ES-I3 (cell line): Measurements from ENCODE around the gene MED13L.

Experiments
- H3K36me3 ChIP-seq: 2 replicates; pipeline ENCODE4 v1.6.1; 2013; ENCODE audit warnings: mild to moderate bottlenecking, low read length, control low read depth, moderate library complexity; ENCODE audit not compliant: insufficient read depth
- H3K4me1 ChIP-seq: 2 replicates; pipeline ENCODE4 v1.6.1; 2013; ENCODE audit warnings: mild to moderate bottlenecking, control low read depth, low read length; ENCODE audit not compliant: insufficient read depth
- H3K9ac ChIP-seq: 2 replicates; pipeline ENCODE4 v1.6.1; 2013; ENCODE audit warnings: low read depth, mild to moderate bottlenecking, low read length, moderate library complexity
- H3K9me3 ChIP-seq: 2 replicates; pipeline ENCODE4 v1.6.1; 2013; ENCODE audit warnings: mild to moderate bottlenecking, low read length, moderate library complexity; ENCODE audit not compliant: control insufficient read depth, insufficient read depth

MED13L gene

GRCh38 chr12:116276652-116277466, 634 bp downstream of the MED13L start:
- H3K4me1 ChIP-seq, result peaks cover 13% of the 10 kb centered on the region
- no peaks in the 10 kb centered on the region for H3K9me3 ChIP-seq
- peak overlapping the region; percentile 87 for H3K9ac ChIP-seq
- H3K36me3 ChIP-seq, result no peaks in the 10 kb centered on the region

GRCh38 chr12:116274551-116275375, 2.7 kb downstream of the MED13L start:
- Histone ChIP-seq H3K4me1 (peaks cover 4% of the 10 kb centered on the region; the same call in 1 of the 2 replicates), H3K36me3 (no peaks in the 10 kb centered on the region), H3K9ac (peak overlapping the region; percentile 87; the same call in 1 of the 2 replicates)

GRCh38 chr12:116273813-116274550, 3.5 kb downstream of the MED13L start:
- Histone ChIP-seq H3K9ac (no peak overlapping the region), H3K36me3 (no peaks in the 10 kb centered on the region), H3K9me3 (no peaks in the 10 kb centered on the region), H3K4me1 (peaks cover 4% of the 10 kb centered on the region; the same call in 1 of the 2 replicates)

More at GRCh38 chr12:116274551-116275375, 2.7 kb downstream of the MED13L start:
- no peaks in the 10 kb centered on the region for H3K9me3 ChIP-seq

- Histone ChIP-seq H3K9me3 (no peaks in the 10 kb centered on the region), H3K9ac (no peak overlapping the region), H3K36me3 (no peaks in the 10 kb centered on the region), H3K4me1 (peaks cover 49% of the 10 kb centered on the region)
Measured at GRCh38 chr12:116267948-116268347, 9.5 kb downstream of the MED13L start.

- peaks cover 50% of the 10 kb centered on the region for H3K4me1 ChIP-seq
- H3K9ac ChIP-seq, result no peak overlapping the region
Measured at GRCh38 chr12:116266631-116267349, 10.7 kb downstream of the MED13L start.

GRCh38 chr12:116266168-116266601, 11.3 kb downstream of the MED13L start:
- Histone ChIP-seq H3K4me1 (peaks cover 56% of the 10 kb centered on the region), H3K9me3 (no peaks in the 10 kb centered on the region), H3K36me3 (no peaks in the 10 kb centered on the region), H3K9ac (no peak overlapping the region)

More at GRCh38 chr12:116266631-116267349, 10.7 kb downstream of the MED13L start:
- Histone ChIP-seq H3K36me3 (no peaks in the 10 kb centered on the region), H3K9me3 (no peaks in the 10 kb centered on the region)

DNA sequence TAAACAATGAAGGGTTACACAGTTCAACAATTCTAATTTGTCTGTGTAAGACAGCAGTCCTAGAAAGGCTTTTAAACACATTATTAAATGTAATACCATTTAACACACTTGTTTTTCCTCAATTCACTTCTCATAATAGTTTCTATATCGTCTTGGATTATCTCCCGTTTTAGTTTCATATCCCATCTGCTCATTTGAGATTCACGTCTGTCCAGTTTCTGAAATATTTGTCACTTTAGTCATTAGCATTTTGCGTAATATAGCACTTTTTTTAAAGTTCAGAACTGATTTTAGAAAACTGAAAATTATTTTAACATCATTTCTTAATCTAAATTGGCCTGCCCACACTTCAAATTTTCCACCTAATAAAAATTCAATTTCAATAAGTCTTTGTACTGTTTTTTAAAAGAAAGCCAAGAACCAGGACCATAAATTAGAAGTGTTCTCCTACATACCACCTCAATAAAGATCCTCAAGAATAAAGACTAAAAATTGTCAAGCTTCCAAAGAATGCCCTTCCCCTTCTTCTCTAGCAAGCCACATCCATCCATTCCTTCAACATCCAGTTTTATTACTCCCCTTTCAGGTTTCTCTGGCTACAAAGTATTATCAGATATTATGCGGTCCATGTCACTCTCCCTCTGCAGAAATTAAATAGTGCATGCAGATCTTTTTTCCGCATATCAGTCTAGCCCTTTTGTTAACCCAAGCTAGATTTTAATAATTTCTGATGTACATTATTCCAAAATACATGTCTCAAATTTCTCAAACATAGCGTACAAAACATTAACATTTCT, 11.9 kb downstream of the MED13L start:
- peaks cover 62% of the 10 kb centered on the region for H3K4me1 ChIP-seq
- H3K9me3 ChIP-seq, result no peaks in the 10 kb centered on the region
- no peak overlapping the region for H3K9ac ChIP-seq
- H3K36me3 ChIP-seq, result no peaks in the 10 kb centered on the region

DNA sequence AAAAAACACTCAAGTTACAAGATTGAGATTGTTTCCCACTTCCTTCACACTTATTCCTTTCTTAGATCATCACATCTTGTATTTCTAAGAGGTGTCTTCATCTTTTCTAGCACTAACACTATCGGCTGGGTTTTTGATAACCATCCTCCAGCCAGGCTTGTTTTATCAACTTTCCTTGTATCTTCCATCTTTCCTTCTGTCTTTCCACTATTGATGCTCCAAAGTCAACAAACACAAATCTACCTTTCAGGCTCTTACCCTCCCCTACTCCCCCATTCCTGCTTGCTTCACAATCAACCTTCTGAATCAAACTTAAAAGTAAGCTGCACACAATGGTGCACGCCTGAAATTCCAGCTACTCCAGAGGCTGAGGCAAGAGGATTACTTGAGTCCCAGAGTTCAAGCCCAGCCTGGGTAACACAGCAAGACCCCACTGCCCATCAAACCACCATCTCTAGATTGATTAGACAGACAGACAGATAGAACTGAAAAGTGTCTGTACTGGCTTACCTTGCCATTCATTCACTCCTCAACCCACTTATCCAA, 12.9 kb downstream of the MED13L start:
- no peak overlapping the region for H3K9ac ChIP-seq
- H3K36me3 ChIP-seq, result no peaks in the 10 kb centered on the region
- H3K9me3 ChIP-seq, result no peaks in the 10 kb centered on the region
- peaks cover 68% of the 10 kb centered on the region for H3K4me1 ChIP-seq

DNA sequence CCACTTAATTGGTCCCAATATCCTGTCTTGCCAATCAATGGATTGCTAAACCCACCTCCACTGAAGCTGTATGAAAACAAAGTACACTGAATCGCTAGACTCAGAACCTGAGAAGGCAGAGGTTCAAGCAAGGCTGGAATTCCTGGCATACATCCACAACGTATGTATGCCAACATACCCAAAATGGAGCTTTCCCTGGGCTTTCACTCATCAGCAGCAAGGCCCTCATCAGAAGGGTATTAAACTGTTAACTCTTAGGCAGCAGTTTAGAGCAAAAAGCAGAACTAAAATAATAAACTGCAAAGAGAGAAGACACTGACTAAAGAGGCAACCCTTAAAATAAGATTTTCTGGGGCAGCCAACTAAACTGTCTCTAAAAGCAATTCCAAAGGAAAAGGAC, 13.6 kb downstream of the MED13L start:
- Histone ChIP-seq H3K4me1 (peaks cover 68% of the 10 kb centered on the region), H3K9ac (no peak overlapping the region), H3K9me3 (no peaks in the 10 kb centered on the region), H3K36me3 (no peaks in the 10 kb centered on the region)

- Histone ChIP-seq H3K4me1 (peaks cover 68% of the 10 kb centered on the region), H3K9ac (no peak overlapping the region), H3K36me3 (no peaks in the 10 kb centered on the region), H3K9me3 (no peaks in the 10 kb centered on the region)
Measured at GRCh38 chr12:116263431-116263830, 14.1 kb downstream of the MED13L start.

- Histone ChIP-seq H3K4me1 (peaks cover 65% of the 10 kb centered on the region), H3K9me3 (no peaks in the 10 kb centered on the region), H3K9ac (no peak overlapping the region), H3K36me3 (no peaks in the 10 kb centered on the region)
Measured at GRCh38 chr12:116262741-116263140, 14.8 kb downstream of the MED13L start.

DNA sequence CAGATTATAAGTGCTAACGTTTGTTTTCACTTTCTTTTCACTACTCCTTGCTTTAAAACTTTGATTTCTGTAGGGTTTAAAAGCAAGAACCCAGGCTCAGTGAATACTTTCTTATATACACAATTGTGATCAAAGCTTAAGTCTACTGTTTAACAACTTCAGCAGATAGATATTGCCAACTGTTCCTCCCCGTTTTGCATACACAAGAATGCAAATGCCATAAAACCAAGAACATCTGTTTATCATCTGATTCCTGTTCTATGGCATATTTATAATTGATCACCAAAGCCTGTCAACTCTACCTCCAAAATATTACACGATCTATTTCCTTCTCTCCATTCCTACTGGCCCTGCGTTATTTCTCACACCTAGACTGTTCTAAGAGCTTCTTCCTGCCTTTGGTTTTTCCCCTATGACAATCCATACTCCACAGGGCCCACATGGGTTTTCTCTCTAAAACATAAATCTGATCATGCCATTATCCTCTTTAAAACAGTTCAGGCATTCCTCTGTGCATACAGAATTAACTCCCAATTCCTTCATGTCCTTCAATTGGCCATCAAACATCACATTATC, 15.9 kb downstream of the MED13L start:
- peaks cover 53% of the 10 kb centered on the region for H3K4me1 ChIP-seq
- no peaks in the 10 kb centered on the region for H3K36me3 ChIP-seq
- H3K9ac ChIP-seq, result no peak overlapping the region
- no peaks in the 10 kb centered on the region for H3K9me3 ChIP-seq
